ENCODE data around the gene STRIT1.

STRIT1 gene

GRCh38 chr3:155327430-155327829 lies 33.9 kb upstream of the STRIT1 start:
- H3K27me3 ChIP-seq (ENCODE audit: control insufficient read depth, insufficient read depth, low read length) = no peaks in the 10 kb centered on the region
- H3K9me3 ChIP-seq (replicated peaks; ENCODE audit: low read length) = no peaks in the 10 kb centered on the region
- no peak overlapping the region for H3K9ac ChIP-seq (ENCODE audit: low read depth, low read length)
- no peaks in the 10 kb centered on the region for H3K36me3 ChIP-seq (ENCODE audit: insufficient read depth, low read length)
- H3K4me2 ChIP-seq (ENCODE audit: low read length) = no peak overlapping the region
- H3K4me3 ChIP-seq (ENCODE audit: low read length) = no peak overlapping the region
- no peaks in the 10 kb centered on the region for H3K4me1 ChIP-seq (ENCODE audit: control insufficient read depth, insufficient read depth, low read length)

GRCh38 chr3:155326901-155327300 lies 33.4 kb upstream of the STRIT1 start:
- H3K9me3 ChIP-seq (replicated peaks; ENCODE audit: low read length) = no peaks in the 10 kb centered on the region
- H3K4me3 ChIP-seq (ENCODE audit: low read length) = no peak overlapping the region
- no peak overlapping the region for H3K9ac ChIP-seq (ENCODE audit: low read depth, low read length)
- H3K36me3 ChIP-seq (ENCODE audit: insufficient read depth, low read length) = no peaks in the 10 kb centered on the region
- no peaks in the 10 kb centered on the region for H3K27me3 ChIP-seq (ENCODE audit: control insufficient read depth, insufficient read depth, low read length)
- H3K4me2 ChIP-seq (ENCODE audit: low read length) = no peak overlapping the region
- H3K4me1 ChIP-seq (ENCODE audit: control insufficient read depth, insufficient read depth, low read length) = no peaks in the 10 kb centered on the region

DNA sequence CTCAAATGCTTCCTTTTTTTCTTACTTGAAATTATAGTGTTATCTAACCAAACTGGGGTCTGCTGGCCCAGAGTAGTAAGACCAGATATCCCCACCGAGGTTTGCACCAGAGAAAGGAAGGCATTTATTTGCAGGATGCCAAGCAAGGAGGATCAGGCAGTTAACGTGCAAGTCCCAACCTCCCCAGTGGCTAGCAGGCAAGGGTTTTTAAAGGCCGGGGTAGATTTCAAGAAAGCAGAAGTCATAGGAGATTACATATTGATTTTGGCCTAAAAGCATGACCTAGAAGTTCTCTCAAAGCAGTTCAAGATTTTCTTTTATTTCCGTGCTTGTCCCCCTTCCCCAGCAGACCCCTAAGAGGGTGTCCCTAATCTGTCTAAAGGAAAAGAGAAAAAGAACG lies 32.8 kb upstream of the STRIT1 start:
- H3K9me3 ChIP-seq (replicated peaks; ENCODE audit: low read length) = no peaks in the 10 kb centered on the region
- no peak overlapping the region for H3K9ac ChIP-seq (ENCODE audit: low read depth, low read length)
- no peaks in the 10 kb centered on the region for H3K27me3 ChIP-seq (ENCODE audit: control insufficient read depth, insufficient read depth, low read length)
- H3K36me3 ChIP-seq (ENCODE audit: insufficient read depth, low read length) = no peaks in the 10 kb centered on the region
- H3K4me1 ChIP-seq (ENCODE audit: control insufficient read depth, insufficient read depth, low read length) = no peaks in the 10 kb centered on the region
- H3K4me2 ChIP-seq (ENCODE audit: low read length) = no peak overlapping the region
- no peak overlapping the region for H3K4me3 ChIP-seq (ENCODE audit: low read length)

DNA sequence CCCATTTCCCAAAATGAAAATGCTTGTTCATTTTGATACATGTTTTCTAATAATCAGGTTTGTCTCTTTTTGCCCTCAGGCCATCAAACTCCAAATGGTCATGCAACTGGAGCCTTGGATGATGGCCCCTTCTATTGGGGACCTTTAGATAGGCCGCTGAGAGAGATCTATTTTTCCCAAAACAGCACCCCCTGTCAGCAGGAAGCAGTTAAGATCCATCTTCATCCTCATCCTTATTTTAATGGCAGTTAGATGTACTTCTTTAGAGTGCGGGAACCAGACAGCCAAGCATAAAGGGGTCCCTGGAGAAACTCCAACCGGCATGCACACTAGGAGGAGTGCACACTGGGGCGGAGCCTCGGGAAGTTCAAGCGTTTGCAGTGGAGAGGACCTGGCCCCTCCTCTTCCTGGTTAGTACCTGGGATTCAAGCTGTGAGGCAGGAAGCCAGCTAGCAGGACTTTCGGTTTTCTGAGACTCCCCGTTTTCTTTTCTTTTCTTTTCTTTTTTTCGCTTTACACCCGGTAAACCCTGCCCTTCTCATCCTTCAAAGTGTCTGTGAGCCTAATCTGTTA lies 31.9 kb upstream of the STRIT1 start:
- Histone ChIP-seq H3K4me3 (ENCODE audit: low read length) (no peak overlapping the region), H3K4me1 (ENCODE audit: control insufficient read depth, insufficient read depth, low read length) (no peaks in the 10 kb centered on the region)

DNA sequence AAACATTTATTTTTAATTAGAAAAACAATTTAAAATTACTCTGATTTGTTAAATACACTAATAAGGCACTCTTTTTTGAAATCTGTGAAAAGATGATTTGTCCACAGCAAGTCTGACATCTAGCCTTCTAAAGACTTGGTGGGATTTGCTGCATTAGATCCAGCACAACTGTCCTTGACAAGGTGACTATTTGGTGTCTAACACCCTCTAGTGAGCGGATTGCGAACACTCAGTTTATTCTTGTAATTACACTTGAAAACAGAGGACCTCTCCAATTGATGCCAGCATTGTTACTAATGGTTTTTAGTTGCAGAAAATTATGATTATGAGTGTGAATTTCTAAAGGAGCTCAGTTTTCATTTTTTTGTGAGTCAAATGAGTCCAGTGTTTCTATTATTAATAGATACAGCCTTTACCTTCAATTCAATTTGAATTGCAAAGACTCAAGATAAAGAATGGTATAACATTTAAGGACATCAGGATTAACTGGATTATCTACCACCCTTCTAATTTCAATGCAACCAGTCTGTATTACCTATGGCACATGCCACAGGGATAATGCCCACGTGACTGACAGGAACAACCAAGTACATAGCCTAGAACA lies 29.7 kb upstream of the STRIT1 start:
- Histone ChIP-seq H3K36me3 (ENCODE audit: insufficient read depth, low read length) (no peaks in the 10 kb centered on the region), H3K4me3 (ENCODE audit: low read length) (no peak overlapping the region), H3K4me1 (ENCODE audit: control insufficient read depth, insufficient read depth, low read length) (no peaks in the 10 kb centered on the region), H3K4me2 (ENCODE audit: low read length) (no peak overlapping the region), H3K9ac (ENCODE audit: low read depth, low read length) (no peak overlapping the region), H3K9me3 (replicated peaks; ENCODE audit: low read length) (no peaks in the 10 kb centered on the region), H3K27me3 (ENCODE audit: control insufficient read depth, insufficient read depth, low read length) (no peaks in the 10 kb centered on the region)

More for the DNA sequence above, 31.9 kb upstream of the STRIT1 start:
- H3K9me3 ChIP-seq (replicated peaks; ENCODE audit: low read length) = no peaks in the 10 kb centered on the region
- H3K27me3 ChIP-seq (ENCODE audit: control insufficient read depth, insufficient read depth, low read length) = no peaks in the 10 kb centered on the region
- H3K4me2 ChIP-seq (ENCODE audit: low read length) = no peak overlapping the region
- H3K9ac ChIP-seq (ENCODE audit: low read depth, low read length) = no peak overlapping the region
- H3K36me3 ChIP-seq (ENCODE audit: insufficient read depth, low read length) = no peaks in the 10 kb centered on the region

DNA sequence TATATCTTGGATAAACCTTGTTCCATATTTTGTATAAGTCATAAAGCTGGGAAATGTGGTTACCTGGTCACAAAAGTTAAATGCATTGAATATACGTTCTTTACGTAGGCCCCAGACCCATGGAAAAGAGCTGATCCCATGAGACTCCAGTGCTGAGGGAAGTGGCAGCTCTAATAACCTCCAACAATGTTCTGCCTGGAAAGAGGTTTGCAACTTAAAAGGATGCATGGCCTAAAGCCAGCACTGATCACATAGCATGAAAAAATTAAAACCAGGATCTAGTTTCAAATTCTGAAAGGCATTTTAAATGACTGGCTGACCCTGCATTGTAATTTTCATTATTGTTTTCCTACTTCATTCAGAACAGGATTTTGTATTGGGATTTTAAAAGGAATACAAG lies 27.9 kb upstream of the STRIT1 start:
- no peak overlapping the region for H3K4me2 ChIP-seq (ENCODE audit: low read length)
- no peak overlapping the region for H3K4me3 ChIP-seq (ENCODE audit: low read length)
- H3K9me3 ChIP-seq (replicated peaks; ENCODE audit: low read length) = no peaks in the 10 kb centered on the region
- H3K9ac ChIP-seq (ENCODE audit: low read depth, low read length) = no peak overlapping the region
- H3K4me1 ChIP-seq (ENCODE audit: control insufficient read depth, insufficient read depth, low read length) = no peaks in the 10 kb centered on the region
- no peaks in the 10 kb centered on the region for H3K27me3 ChIP-seq (ENCODE audit: control insufficient read depth, insufficient read depth, low read length)
- no peaks in the 10 kb centered on the region for H3K36me3 ChIP-seq (ENCODE audit: insufficient read depth, low read length)

DNA sequence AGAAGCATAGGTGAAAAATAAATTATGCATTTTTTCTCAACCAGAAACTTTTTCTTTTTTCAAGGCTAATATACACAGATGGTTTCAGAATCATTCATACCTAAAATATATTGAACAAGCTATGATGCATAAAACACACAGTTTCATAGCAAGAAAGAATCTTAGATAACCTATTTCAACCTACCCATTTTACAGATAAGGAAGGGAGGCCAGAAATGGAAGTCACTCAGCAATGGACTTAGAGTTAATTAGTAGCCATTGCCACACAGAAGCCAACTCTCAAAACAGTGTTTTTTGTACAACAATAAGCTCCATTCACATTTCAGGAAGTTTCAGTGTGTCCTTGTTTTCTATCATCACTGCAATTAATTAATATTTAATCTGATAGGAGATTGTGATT lies 27.5 kb upstream of the STRIT1 start:
- Histone ChIP-seq H3K9me3 (replicated peaks; ENCODE audit: low read length) (no peaks in the 10 kb centered on the region), H3K4me2 (ENCODE audit: low read length) (no peak overlapping the region), H3K27me3 (ENCODE audit: control insufficient read depth, insufficient read depth, low read length) (no peaks in the 10 kb centered on the region), H3K4me1 (ENCODE audit: control insufficient read depth, insufficient read depth, low read length) (no peaks in the 10 kb centered on the region), H3K36me3 (ENCODE audit: insufficient read depth, low read length) (no peaks in the 10 kb centered on the region), H3K9ac (ENCODE audit: low read depth, low read length) (no peak overlapping the region), H3K4me3 (ENCODE audit: low read length) (no peak overlapping the region)

GRCh38 chr3:155318740-155319139 lies 25.3 kb upstream of the STRIT1 start:
- no peaks in the 10 kb centered on the region for H3K9me3 ChIP-seq (replicated peaks; ENCODE audit: low read length)
- no peak overlapping the region for H3K9ac ChIP-seq (ENCODE audit: low read depth, low read length)
- no peaks in the 10 kb centered on the region for H3K27me3 ChIP-seq (ENCODE audit: control insufficient read depth, insufficient read depth, low read length)
- H3K4me2 ChIP-seq (ENCODE audit: low read length) = no peak overlapping the region
- no peaks in the 10 kb centered on the region for H3K36me3 ChIP-seq (ENCODE audit: insufficient read depth, low read length)
- peaks cover 2% of the 10 kb centered on the region for H3K4me1 ChIP-seq (ENCODE audit: control insufficient read depth, insufficient read depth, low read length)
- H3K4me3 ChIP-seq (ENCODE audit: low read length) = no peak overlapping the region

- no peaks in the 10 kb centered on the region for H3K36me3 ChIP-seq (ENCODE audit: insufficient read depth, low read length)
- no peak overlapping the region for H3K9ac ChIP-seq (ENCODE audit: low read depth, low read length)
- H3K27me3 ChIP-seq (ENCODE audit: control insufficient read depth, insufficient read depth, low read length) = no peaks in the 10 kb centered on the region
- H3K4me3 ChIP-seq (ENCODE audit: low read length) = no peak overlapping the region
- no peak overlapping the region for H3K4me2 ChIP-seq (ENCODE audit: low read length)
- peaks cover 15% of the 10 kb centered on the region for H3K4me1 ChIP-seq (ENCODE audit: control insufficient read depth, insufficient read depth, low read length)
- H3K9me3 ChIP-seq (replicated peaks; ENCODE audit: low read length) = no peaks in the 10 kb centered on the region
Observed at GRCh38 chr3:155317211-155317610, 23.7 kb upstream of the STRIT1 start.

DNA sequence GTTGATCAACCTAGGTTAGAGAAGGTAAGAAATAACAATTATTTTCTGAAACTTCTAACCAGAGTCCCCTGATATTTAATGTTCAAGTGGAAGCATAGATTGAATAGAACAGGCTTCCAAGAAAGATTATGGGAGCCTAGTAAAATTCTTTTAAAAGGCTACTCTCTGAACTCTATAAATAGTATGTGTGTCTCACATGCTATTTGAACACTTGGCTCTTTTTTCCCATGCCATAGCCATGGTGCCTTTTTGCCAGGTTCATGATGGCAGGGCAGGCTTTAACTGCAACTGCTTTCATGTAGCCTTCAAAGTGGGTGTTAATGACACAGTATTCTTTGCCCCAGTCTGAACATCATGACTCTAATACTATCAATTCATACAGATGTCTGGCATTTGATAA lies 22.9 kb upstream of the STRIT1 start:
- H3K9me3 ChIP-seq (replicated peaks; ENCODE audit: low read length) = no peaks in the 10 kb centered on the region

DNA sequence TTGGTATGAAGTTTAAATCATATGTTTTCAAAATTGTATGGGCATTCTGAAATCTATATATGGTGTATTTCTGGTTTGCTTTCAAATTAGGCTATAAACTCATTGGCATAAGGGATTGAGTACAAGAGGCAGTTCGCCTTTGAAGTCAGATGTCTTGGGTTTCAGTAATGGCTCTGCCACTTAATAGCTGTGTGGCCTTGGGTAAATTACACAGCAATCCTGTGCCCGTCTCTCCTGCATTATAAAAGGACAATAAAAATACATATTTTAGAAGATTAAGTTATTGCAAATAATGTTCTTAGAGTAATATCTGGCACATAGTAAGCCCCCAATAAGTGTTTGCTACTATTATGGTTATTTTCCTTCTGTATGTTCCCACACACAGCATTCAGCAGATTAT lies 20.4 kb upstream of the STRIT1 start:
- no peaks in the 10 kb centered on the region for H3K9me3 ChIP-seq (replicated peaks; ENCODE audit: low read length)
- H3K9ac ChIP-seq (ENCODE audit: low read depth, low read length) = no peak overlapping the region
- H3K4me2 ChIP-seq (ENCODE audit: low read length) = no peak overlapping the region
- no peak overlapping the region for H3K4me3 ChIP-seq (ENCODE audit: low read length)
- H3K27me3 ChIP-seq (ENCODE audit: control insufficient read depth, insufficient read depth, low read length) = no peaks in the 10 kb centered on the region
- no peaks in the 10 kb centered on the region for H3K36me3 ChIP-seq (ENCODE audit: insufficient read depth, low read length)
- peaks cover 22% of the 10 kb centered on the region for H3K4me1 ChIP-seq (ENCODE audit: control insufficient read depth, insufficient read depth, low read length)

More for the DNA sequence above, 22.9 kb upstream of the STRIT1 start:
- H3K9ac ChIP-seq (ENCODE audit: low read depth, low read length) = no peak overlapping the region
- no peaks in the 10 kb centered on the region for H3K27me3 ChIP-seq (ENCODE audit: control insufficient read depth, insufficient read depth, low read length)
- no peak overlapping the region for H3K4me3 ChIP-seq (ENCODE audit: low read length)
- no peaks in the 10 kb centered on the region for H3K36me3 ChIP-seq (ENCODE audit: insufficient read depth, low read length)
- peaks cover 19% of the 10 kb centered on the region for H3K4me1 ChIP-seq (ENCODE audit: control insufficient read depth, insufficient read depth, low read length)
- H3K4me2 ChIP-seq (ENCODE audit: low read length) = no peak overlapping the region

GRCh38 chr3:155313300-155313699 lies 19.8 kb upstream of the STRIT1 start:
- H3K36me3 ChIP-seq (ENCODE audit: insufficient read depth, low read length) = no peaks in the 10 kb centered on the region
- no peak overlapping the region for H3K4me2 ChIP-seq (ENCODE audit: low read length)

More at GRCh38 chr3:155313300-155313699, 19.8 kb upstream of the STRIT1 start:
- Histone ChIP-seq H3K4me3 (ENCODE audit: low read length) (no peak overlapping the region), H3K9ac (ENCODE audit: low read depth, low read length) (no peak overlapping the region), H3K27me3 (ENCODE audit: control insufficient read depth, insufficient read depth, low read length) (no peaks in the 10 kb centered on the region), H3K9me3 (replicated peaks; ENCODE audit: low read length) (no peaks in the 10 kb centered on the region), H3K4me1 (ENCODE audit: control insufficient read depth, insufficient read depth, low read length) (peaks cover 27% of the 10 kb centered on the region)

All from skeletal muscle satellite cell (primary cell).